Renal pelvis (tissue), 3 donors: ENCODE data around the gene TARDBP. TPM values are rescaled to one million over a fixed set of nuclear protein-coding genes. Genes with fewer than 3 reads are reported as not detected.

Experiments used
- polyA plus RNA-seq, 3 donors: library from polyadenylated mRNA; unstranded; fragments of 120-200 nt; gene quantifications; one replicate each; pipeline ENCODE4 v1.2.1, GENCODE V29; 2013; ENCODE audit not compliant: insufficient read length in 3 of 3

The TARDBP gene
- polyA plus RNA-seq, 3 donors = 295 to 340 (median 320) TPM

Other genes starting within 250 kb of the TARDBP start
- 10 to 100 TPM; 19.6 to 24.5 (median 23.9) TPM for gene CASZ1, start 216.0 kb upstream of the TARDBP start, polyA plus RNA-seq
- gene MASP2, start 34.6 kb downstream of the TARDBP start, polyA plus RNA-seq = 10 to 100 TPM in 1 of 3 donors, 1 to 10 TPM in 2; 3.9 to 12.3 (median 9.7) TPM
- 10 to 100 TPM; 41.4 to 54.2 (median 49.7) TPM for gene SRM, start 47.4 kb downstream of the TARDBP start, polyA plus RNA-seq
- gene EXOSC10, start 87.2 kb downstream of the TARDBP start, polyA plus RNA-seq = 100 to 1,000 TPM in 2 of 3 donors, 10 to 100 TPM in 1; 75.9 to 106 (median 102) TPM
- under 1 TPM in 2 of 3 donors, not detected in 1; 0.10 to 0.12 TPM for gene ANGPTL7, start 176.7 kb downstream of the TARDBP start, polyA plus RNA-seq
- 10 to 100 TPM; 40.8 to 47.4 (median 47.4) TPM for gene MTOR, start 249.9 kb downstream of the TARDBP start, polyA plus RNA-seq